Measurements from ENCODE around the gene LTK.

LTK gene

DNA sequence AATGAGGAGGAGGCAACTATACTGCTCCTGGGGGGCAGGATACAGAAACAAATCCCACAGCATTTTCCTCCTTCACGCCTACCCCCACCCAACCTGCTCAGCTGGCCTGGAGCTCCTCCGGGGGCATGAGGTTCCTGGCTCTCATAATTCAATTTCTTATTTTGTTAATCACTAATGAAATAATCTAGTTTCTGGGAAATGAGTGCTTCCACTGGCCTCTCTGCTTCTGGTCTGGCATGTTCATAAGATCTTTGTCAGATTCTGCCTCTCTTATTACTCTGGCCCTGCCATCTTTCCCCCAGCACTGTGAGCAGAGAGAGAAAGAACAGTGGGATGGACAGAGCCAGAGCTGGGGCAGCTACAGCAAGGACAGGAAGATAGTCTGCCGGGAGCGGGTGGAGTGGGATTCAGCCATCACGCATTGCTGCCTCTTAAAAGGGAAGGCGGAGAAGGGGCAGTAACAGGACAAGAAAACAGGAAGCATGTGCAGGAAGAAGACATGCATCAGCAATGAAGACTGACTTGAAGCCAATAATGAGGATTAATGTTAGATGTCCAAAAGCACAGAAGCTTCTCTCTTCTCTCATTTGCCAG lies 16.8 kb upstream of the LTK start:
- no peak for DNase-seq (ENCODE audit: low spot score)

DNA sequence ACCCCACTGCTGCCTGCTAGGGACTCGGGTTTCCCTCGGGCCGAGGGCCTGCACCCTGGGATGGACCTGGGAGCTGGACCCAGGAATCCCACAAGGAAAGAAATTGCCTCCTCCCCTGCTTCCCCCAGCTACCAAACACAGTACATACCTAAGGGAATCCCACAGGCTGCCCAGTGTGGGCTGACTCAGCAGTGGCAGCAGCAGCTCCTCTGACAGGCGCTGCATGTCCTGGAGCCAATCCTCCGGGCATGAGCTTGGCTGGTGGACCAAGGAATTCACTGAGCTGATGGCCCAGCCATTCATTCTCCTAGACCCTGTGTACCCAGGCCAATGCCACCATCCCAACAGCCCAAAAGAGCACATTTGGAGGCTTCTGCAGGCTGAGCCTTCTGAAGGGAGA lies 9.5 kb upstream of the LTK start:
- no peak for DNase-seq (ENCODE audit: low spot score)

DNA sequence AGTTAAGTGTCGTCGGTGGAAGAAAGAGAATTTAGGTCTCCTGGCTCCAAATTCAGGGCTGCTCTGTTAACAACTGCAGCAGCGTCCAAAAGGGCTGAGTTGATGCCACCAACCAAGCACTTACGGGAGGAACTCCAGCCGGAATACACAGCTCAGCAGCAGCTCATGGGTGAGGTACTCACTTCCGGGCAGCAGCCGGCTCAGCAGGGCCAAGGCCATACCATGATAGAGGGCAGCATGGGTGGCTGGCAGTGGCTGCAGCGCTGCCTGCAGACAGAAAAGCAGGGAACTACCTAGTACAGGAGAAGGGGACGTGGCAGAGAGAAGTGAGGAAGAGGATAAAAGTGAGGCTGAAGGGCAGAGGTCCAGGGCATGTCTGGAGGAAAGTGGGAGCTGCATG lies 8.0 kb upstream of the LTK start:
- DNase-seq (ENCODE audit: low spot score), result no peak

DNA sequence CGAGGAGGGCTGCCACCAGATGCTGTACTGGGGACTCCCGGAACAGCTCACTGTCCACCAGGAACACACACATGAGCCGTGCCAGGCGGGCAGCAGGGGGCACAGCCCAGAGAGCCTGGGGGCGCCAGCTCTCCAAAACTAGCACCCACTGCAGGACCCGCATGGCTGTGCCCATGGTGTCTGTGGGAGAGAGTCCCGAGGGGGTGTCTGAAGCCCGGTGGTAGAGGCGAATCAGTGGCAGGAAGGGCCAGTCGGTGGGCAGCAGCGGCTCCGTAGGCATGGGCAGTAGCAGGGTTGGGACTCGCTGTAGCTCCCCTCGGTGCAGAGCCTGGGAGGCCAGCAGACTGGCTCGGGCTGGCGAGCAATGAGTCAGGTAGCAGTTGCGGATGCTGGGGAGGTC lies 7.0 kb upstream of the LTK start:
- DNase-seq (ENCODE audit: low spot score), result no peak

DNA sequence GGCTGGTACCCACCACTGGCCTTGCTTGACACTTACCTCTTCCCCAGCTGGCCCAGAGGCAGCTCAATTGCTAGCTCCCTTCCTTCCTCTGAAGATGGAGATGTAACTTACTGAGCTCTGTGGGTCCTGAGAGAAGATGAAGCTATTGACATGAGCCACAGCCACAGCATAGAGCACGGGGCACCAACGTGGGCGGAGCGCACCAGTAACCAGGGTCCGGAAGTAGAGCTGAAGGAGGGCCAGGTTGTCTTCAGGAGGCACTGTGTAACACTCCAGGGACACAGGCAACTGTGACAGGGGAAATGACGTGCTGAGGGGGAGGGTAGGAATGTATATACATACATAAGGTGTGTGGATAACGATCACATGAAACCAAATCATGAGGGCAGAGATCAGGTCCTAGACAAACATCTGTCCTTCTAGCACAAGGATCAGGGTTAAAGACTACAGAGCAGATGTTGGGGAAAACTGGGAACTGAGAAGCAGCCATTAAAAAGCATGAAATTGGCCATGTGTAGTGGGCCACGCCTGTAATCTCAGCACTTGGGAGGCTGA lies 4.3 kb upstream of the LTK start:
- no peak for DNase-seq (ENCODE audit: low spot score)

DNA sequence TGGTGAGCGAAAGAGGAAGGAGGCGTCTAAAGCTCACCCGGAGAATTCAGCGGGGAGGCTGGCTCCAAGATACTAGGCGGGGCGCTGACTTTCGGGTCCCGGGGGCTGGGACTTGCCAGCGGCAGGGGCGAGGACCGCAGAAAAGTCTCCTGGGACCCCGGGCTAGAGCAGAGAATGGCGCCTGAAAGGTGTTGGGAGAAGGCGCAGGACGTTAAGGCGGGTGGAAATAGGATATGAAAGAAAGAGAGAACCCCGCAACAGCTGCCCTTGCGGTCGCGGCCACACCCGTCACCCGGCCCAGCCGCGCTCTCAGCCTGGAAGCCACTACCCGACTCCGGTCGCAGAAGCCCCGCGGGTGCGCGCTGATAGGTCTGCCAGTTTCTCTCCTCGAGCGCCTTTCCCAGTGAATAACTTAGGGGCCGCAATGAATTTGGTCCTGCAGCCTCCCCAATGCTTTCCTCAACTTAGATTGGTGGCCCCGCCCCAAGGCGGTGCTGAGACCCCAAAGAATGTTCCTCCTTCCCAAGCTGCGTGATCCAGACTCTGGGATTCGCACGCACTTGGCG lies 604 bp downstream of the LTK start:
- DNase-seq (ENCODE audit: low spot score), result no peak

DNA sequence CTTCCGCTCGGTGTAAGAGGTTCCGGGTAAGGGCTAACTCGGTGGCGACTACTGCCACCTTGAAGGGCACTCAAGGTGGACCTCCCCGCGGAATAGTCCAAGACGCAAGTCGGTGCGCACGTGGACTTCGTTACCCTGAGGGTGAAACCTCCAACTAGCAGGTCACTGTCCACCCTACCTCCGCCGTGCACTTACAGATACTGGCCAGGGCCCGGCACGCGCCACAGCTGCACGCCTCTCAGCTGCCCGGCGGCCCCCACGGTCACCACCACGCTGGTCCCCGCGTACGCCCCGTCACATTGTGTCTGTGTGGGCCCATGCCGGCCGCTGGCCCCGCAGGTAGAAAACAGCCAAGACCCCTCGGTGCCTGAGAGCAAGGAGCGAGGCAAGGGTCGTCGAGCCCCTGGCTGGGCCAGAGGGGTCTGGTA lies 1.1 kb downstream of the LTK start:
- DNase-seq (ENCODE audit: low spot score), result no peak

DNA sequence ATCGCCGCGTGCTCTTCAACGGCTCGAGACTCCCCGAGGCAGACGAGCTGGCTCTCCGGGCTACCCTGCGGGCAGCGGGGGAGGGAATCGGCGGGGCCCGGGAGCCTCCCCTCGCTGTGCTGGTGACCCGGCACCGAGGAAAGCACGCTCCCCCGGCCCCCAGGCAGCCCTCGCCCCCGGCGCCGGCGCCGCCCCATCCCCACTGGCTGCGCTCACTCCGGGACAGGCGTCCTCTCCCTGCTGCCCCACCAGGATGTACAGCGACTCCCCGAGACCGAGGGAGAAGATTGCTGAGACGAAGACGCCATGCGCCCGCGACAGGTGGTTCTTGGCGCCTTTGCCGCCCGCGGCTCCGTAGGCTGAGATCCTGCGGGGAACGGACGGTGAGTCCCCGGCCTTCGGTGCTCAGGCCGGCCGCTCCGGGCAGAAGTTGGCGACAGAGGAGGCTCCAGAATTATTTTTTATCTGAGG lies 1.7 kb downstream of the LTK start:
- DNase-seq (ENCODE audit: low spot score), result no peak

DNA sequence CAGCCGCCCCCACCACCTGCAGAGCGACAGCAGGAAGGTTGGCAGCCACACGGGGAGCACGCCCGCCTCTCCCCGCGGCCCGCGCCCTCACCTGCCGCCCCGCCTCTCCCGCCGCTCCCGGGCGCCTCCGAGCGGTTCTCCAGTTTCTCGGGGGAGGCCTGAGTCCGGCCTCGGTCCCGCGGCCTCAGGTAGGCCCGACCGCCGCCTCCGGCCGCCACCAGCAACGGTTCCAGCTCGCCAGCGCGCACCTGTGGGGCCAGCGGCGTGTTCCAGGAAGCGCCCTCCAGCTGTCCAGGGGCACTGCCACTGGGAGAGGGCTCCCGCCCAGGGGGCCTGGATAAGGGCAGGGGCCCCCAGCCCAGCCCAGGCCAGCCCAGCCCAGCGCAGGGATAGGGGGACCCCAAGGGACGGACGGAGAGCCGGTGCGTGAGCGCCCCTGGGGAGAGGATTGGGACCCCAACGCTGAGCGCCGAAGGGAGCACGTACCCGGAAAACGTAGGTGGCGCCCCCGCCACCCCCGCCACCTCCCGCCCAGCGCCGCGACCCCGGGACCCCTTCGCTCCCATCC lies 2.2 kb downstream of the LTK start:
- no peak for DNase-seq (ENCODE audit: low spot score)

DNA sequence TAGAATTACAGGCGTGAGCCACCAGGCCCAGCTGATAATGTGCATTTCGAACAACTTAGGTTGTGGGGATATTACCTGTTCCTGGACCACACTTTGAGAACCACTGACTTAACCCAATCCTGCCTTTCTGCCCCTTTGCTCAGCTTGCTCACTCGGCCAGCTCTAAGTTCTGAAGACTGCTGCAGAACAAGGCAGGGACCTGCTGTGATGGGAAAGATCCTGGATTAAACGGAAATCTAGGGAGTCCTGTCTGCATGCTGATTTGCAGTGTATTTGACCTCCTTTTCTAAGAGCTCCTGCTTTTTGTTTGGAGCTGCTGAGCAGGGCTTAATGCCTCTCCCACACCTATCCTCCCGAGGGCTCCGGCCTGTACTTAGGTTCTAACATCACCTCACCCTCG lies 2.9 kb downstream of the LTK start:
- no peak for DNase-seq (ENCODE audit: low spot score)

DNA sequence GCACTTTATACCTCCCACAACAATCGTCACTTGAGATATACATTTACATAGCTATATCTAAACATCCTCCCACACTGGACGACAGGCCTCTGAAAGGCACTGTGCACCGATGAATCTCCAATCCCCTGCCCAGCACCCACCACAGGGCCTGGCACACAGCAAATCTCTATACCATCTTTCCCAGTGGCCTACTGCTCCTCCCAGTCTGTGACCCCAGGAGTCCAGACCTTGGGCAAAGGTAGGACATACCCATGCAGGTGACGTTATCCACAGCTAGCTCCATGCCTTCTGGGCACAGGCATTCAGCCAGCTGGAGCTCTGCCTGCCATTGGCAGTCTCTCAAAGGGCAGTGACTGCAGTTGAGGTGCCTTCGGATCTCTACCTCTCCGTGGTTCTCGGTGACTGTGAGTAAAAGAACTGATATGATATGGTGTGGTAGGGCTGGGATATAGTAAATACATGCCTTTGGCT lies 5.8 kb downstream of the LTK start:
- DNase-seq (ENCODE audit: low spot score), result no peak

DNA sequence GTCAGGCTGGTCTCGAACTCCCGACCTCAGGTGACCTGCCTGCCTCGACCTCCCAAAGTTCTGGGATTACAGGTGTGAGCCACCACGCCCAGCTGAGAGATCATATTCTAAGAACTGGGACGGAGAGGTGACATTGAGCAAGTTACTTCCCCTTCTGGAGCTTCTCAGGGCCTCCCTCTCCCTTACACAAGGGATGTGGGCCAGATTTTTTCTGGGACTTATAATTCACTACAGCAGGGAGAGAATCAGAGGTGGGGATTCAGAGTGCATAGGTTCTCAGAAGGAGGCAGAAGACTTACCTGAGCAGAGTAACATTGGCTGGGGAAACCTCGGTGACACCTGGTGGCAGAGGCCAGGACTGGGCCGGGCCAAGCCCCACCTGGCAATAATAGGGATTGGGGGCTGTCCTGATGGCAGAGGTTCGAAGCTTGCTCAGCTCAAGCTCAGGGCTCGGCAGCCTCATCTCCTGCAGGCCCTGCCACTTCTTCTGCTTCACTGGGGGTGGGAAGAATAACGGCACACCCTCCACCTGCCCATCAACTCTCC lies 6.8 kb downstream of the LTK start:
- DNase-seq (ENCODE audit: low spot score), result no peak

DNA sequence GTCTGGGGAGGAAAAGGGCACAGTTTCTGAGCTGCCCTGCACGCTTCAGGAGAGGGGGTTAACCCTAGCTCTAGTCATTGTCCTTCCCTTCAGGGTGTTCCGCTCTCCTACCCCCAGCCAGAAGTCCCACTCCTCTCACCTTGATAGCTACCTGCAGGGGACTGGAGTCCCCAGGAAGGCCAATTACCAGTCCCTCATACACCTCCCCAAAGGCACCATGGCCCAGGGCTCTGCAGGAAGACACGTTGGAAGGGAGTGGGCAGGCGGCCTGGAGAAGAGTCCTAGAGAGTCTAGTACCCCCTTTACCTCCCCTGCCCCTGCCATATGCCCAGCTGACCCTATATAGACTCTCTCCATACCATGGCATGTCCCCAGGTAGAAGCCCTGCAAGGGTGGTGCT lies 7.9 kb downstream of the LTK start:
- no peak for DNase-seq (ENCODE audit: low spot score)

DNA sequence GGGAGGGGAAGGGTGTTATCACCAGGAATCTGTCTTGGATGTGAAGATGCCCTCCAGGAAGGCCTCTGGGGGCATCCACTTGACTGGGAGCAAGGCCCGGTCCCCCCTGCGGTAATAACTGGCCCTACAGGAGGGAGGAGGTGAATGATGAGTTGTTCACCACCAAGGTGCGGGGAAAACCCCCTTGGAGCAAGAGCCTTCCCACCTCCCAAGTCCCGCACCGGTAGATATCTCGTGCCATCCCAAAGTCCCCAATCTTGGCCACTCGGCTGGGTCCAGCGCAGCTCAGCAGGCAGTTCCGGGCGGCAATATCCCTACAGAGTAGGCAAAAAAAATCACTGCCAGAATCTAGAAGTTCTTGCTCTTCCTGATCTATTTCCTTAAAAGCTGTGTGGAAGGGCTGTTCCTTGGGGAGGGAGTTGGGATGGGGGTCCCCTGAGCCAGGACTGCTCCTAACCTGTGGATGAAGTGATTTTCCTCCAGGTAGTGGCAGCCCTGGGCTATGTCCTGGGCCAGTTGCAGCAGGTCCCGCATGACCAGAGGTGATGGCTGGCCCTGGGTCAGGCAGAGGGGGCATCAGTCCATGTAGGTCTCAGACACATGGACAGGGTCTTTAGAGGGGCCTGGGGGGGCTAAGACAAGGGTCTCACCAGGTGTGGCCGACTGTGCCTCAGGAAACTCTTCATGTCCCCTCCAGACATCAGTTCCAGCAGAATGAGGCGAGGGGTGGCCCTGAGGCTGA lies 8.7 kb downstream of the LTK start:
- no peak for DNase-seq (ENCODE audit: low spot score)

DNA sequence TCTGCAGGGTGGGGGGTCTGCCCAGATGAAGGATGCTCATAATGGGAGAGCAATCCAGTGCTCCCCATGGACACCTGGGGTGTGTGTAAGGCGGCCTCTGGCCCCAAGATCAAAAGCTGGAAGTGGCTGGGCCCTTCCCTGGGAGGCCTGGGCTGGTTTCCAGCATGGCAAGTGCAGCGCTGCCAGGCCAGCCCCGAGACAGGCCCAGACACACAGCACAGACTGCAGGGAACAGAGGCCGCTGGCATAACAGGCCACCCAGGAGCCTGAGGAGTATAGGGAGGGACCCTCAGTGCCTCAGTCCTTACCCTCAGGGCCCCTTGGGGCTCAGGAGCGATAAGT lies 10.0 kb downstream of the LTK start:
- no peak for DNase-seq (ENCODE audit: low spot score)

DNA sequence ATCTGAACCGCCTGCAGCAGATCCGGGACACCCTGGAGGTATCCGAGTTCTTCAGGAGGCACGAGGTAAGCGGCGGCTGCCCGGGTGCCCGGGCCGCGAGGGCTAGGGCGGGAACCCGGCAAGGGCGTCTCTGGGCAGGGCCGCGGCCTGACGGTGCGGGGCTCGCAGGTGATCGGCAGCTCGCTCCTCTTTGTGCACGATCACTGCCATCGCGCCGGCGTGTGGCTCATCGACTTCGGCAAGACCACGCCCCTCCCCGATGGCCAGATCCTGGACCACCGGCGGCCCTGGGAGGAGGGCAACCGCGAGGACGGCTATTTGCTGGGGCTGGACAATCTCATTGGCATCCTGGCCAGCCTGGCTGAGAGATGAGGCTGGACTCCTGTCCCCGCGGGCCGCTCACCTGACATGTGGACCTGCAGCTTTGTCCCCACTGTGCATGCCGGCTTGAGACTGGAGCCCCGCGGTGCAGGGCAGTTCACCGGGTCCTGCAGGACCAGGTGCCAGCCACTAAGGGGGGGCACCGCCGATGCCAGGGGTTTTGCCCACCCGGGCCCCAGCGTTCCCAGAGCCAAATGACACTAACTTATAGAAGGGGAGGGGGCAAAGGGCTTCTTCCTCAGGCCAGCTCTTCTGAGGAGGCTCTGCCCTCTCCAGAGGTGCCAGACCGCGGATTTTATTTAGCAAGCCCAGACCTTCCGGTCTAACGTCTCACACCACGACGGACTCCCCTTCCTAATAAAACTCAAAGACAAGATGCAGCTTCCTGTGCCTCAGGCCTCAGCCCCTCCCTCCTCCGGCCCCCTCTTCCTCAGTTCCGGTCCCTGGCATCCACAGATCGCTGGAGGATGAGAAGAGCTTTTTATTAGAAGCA lies 10.6 kb downstream of the LTK start:
- no peak for DNase-seq (ENCODE audit: low spot score)

DNA sequence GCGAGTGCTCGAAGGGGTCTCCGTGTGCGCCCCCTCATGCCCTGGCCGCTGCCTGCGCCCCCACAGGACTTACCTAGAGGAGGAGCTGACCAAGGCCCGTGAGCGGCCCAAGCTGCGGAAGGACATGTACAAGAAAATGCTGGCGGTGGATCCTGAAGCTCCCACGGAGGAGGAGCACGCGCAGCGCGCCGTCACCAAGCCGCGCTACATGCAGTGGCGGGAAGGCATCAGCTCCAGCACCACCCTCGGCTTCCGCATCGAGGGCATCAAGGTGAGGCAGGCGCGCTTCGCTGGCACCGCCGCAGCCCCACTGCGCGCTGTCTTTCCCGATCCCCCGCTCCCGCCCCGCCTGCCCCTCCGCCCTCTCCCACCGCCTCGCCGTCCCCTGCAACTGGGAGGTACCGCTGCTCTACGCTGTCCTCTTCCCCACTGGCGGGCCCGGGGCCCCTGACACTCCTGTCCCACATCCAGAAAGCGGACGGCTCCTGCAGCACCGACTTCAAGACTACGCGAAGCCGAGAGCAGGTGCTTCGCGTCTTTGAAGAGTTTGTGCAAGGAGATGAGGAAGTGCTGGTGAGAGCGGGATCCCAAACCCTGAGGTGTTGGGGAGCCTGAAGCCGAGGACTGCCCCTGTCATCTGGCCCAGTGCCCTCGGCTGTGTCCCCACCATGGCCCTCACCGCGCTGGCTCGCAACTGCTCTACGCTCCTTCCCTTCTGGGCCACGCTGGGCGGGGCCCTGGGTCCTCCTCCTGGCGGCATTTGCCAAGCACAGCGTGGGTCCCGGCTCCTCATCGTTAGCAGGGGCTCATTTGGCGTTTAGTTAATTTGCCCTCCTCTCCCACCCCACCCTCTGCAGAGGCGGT lies 11.5 kb downstream of the LTK start:
- DNase-seq (ENCODE audit: low spot score), result no peak

DNA sequence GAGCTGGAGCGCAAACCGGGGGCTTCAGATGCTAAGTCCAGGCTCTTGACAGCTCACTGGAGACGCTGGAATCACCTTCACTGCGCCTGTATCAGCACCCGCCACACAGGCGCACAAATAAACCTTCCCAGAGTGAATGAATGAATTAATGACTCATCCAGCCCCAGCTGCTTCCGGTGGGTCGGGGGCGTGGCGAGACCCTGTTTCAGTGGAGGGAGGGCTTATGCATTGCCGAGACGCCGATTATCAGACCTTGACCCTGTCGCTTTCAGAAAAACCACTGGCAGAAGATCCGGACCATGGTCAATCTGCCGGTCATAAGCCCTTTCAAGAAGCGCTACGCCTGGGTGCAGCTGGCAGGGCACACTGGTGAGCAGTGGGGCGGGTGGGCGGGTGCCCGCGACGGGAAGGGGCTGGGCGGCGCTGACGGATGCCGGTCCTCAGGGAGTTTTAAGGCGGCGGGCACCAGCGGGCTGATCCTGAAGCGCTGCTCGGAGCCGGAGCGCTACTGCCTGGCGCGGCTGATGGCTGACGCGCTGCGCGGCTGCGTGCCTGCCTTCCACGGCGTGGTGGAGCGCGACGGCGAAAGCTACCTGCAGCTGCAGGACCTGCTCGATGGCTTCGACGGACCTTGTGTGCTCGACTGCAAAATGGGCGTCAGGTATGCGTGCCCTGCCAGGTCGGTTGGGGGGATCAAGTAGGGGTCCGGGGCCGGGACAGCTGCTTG lies 12.3 kb downstream of the LTK start:
- DNase-seq (ENCODE audit: low spot score), result no peak

DNA sequence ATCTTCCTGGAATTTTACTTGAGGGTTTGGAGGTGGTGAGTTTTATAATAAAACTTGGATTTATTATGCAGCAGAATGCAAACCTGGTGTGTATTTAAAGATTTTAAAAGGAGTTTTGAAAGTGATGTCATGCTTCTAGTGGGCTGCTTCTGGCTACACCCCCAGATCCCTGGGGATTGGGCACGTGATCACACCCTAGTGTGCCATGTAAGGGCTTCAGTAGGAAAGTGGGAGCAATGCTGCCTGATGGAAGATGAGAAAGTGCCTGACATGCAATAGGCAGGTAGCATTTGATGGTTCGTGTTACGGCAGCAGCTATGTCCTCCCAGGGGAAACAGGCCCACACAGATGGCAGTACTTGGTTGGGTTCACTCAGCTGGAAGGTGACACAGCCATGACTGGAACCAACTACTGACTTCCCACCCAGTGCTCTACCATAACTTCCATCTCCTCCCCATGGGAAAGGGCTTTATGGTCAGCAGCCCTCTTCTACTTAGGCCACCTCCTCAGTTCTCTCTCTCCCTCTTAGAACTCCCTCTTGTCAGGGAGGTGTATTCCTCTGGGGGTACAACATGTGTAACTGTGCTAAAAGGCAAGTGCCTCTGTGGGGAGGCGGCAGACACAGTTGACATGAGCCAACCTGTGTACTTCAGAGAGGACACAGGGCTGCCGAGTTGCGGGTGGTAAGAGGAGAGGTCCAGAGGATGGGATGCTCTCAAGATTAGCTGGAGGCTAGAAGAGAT lies 14.3 kb downstream of the LTK start:
- DNase-seq (ENCODE audit: low spot score), result no peak
